DMS153 treated with DMSO at 0.1 percent for 48 hours (cell line): Measurements from ENCODE around the gene ARHGEF19.

Experiments
- DNase-seq: peaks from one replicate; lab custom pipeline; 2025; ENCODE audit not compliant: unreplicated experiment; lab: John Stamatoyannopoulos, UW

ARHGEF19 gene

GRCh38 chr1:16183765-16184556 lies 28.5 kb downstream of the ARHGEF19 start:
- DNase-seq: no peak

- DNase-seq: no peak
Measured at GRCh38 chr1:16183179-16183578, 29.3 kb downstream of the ARHGEF19 start.

GRCh38 chr1:16181887-16182719 lies 30.3 kb downstream of the ARHGEF19 start:
- no peak for DNase-seq

- DNase-seq: no peak
Measured at GRCh38 chr1:16180291-16180824, 32.1 kb downstream of the ARHGEF19 start.

GRCh38 chr1:16178596-16179497 lies 33.6 kb downstream of the ARHGEF19 start:
- DNase-seq: no peak

GRCh38 chr1:16177306-16177705 lies 35.1 kb downstream of the ARHGEF19 start:
- no peak for DNase-seq

GRCh38 chr1:16176653-16177052 lies 35.8 kb downstream of the ARHGEF19 start:
- DNase-seq: no peak

GRCh38 chr1:16175610-16176553 lies 36.6 kb downstream of the ARHGEF19 start:
- DNase-seq: no peak

GRCh38 chr1:16174886-16175598 lies 37.4 kb downstream of the ARHGEF19 start:
- no peak for DNase-seq

GRCh38 chr1:16174261-16174868 lies 38.1 kb downstream of the ARHGEF19 start:
- no peak for DNase-seq

GRCh38 chr1:16173447-16174260 lies 38.8 kb downstream of the ARHGEF19 start:
- no peak for DNase-seq

GRCh38 chr1:16172964-16173446 lies 39.4 kb downstream of the ARHGEF19 start:
- DNase-seq: no peak

- no peak for DNase-seq
Measured at GRCh38 chr1:16172218-16172830, 40.1 kb downstream of the ARHGEF19 start.

GRCh38 chr1:16171314-16172151 lies 40.9 kb downstream of the ARHGEF19 start:
- DNase-seq: no peak

GRCh38 chr1:16170283-16170673 lies 42.2 kb downstream of the ARHGEF19 start:
- DNase-seq: no peak

- no peak for DNase-seq
Measured at GRCh38 chr1:16168622-16169360, 43.7 kb downstream of the ARHGEF19 start.
